ENCODE results near the gene SPTBN1.

SPTBN1 gene

DNA sequence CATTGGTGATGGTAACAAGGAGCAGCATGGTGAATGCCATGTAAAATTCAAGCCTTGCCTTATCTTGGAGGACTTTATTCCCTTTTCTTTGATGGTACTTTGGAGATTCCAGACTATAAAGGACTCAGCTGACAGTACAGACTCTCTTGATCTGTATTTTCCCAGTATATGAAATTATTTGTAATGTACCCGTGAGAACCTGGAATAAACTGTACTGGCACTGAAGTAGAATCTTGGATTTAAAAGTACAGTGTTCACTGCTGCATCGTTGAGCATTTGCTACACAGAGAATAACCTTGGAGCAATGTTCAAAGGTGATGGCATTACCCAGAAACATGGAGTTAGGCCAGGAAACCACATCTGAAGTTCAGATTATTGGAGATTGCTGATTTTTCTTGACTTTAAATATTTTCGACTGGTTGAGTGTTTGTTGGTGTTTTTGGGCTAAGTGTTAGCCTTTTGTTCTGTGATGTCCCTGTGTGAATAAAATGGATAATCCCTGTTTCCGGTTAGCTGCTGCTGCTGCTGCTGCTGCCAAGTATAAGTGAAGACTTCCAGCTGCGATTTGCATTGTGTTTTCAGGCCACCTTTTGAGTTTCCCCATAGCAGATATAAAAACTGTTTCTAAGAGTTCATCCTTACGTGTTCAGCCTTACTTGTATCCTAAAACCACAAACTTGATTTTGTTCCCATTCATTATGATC is 122.0 kb downstream of the SPTBN1 start:
- DNase-seq = no peak

GRCh38 chr2:54578648-54579045 is 122.5 kb downstream of the SPTBN1 start:
- DNase-seq = no peak

GRCh38 chr2:54579061-54579681 is 123.0 kb downstream of the SPTBN1 start:
- no peak for DNase-seq

GRCh38 chr2:54579682-54580620 is 123.8 kb downstream of the SPTBN1 start:
- DNase-seq = peak; percentile 59

DNA sequence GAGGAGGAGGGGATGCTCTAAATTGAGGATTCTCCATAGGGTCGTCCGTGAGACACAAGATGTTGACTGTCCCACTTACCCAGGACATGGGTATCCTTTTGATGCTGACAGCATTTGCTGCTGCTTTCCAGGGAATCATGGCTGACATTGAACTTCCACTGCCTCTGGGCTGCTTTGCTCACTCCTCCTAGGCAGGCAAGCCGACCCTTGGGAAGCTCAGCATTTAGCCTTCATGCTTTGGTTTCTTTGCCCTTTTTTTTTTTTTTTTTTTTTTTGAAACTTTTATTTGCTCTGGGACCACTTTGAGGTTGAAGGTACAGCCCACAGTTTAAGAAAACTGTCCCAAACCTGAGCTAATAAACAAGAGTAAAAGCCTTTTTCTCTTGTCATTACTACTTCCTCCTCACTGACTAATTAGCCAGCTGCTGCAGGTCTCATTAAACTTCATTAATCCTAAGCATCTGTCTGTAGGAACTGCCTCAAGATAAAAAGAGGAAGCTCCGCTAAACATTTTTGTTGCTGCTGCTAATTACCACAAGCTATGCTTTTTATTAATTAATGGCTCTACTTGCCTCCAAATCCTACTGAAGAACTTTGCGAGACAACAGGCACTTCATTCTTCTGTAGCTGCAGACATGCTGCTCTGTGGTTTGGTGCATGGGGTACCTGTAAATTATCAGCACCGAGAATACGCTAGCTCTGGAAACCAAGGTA is 125.4 kb downstream of the SPTBN1 start:
- DNase-seq = no peak

DNA sequence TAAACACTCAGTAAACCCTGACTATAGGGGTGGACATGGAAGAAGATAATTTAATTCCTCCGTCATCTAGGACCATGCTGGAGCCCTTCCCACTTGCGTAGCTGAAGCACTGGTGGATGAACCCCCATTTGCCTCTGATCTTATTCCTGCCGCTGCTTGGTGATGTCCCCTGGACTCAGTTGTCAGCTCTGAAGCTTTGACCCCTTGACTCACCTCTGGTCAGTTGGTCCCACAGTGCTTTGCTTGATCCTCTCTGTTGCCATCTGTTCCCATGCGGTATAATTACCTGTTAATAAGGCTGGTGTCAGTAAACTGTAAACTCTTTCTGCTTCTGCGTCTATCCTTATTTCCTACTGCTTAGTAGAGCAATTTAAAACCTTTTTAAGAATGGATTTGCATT is 126.9 kb downstream of the SPTBN1 start:
- DNase-seq = no peak

- no peak for DNase-seq
These were observed 128.5 kb downstream of the SPTBN1 start for GRCh38 chr2:54584598-54584997.

- DNase-seq = no peak
These were observed 129.1 kb downstream of the SPTBN1 start for GRCh38 chr2:54585136-54585733.

DNA sequence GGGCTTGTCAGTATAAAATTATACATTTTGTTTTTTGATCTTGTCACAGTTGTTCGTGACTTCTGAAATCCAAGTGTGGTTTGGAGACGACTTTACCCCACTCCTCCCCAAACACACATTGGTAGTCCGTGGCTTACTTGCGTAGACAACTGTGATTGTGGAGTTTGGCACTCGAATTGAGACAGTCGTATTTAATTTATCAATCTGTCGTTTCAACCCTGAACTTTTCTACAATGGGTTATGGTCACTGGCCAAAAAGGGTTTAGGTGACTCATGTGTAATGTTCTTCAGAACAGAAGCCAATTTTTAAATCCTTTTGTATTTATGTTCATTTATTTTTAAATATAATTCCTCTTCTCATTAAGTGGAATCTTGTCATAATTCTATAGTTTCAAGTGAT is 129.9 kb downstream of the SPTBN1 start:
- no peak for DNase-seq

DNA sequence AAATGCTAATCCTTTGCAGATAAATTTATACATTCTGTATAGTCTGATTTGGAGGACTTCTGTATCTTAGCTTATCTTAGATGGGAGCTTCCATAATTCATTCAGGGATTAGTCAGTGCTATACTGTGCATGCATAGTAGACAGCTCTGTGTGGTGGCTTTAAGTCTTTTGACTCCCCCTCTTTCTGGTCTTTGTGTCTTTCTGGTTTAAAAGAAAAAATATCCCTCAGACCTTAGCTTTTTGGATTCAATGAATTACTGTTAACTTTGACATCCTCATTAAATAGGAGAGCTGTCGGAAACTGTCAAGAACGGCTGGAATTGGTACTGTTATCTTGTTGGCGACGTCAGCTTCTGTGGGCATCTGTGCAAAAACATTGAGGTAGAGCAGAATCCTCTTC is 130.4 kb downstream of the SPTBN1 start:
- DNase-seq = no peak

DNA sequence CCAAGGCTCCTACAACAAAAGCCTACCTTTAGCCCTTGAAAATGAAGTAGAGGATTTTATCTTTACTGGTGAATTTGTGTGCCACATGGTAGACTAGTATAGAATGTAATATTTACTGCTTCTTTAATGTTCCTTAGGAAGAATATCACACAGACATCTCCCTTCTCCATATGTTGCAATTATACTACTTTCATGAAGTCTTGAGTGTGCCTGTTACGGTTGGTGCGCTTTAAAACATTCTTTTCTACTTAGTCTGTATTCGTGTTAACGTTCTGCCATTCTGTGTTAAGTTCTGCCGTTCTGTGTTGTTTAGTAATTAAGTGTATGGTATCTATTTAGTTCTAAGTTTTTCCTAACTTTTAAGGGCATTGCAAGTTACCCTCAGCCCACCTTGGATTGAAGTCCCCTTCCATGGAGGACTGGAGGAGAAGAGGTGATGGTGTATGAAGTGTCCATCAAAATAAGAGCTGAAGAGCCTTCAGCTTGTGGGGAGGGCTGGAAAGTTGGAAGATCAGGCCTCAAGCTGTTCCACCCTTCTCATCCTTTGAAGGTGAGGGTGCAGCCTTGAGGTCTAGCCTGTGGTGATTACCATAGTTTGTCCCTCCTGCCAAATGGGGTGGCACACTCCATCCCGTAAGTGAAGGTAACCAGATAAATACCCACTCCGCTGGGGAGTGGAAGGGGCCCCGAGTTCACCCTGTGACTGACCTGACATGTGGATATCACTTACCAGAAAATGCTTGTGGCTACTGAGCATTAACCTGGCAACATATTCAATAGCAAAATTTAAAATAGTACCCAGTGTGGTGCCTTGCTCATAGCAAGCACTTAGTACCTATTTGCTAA is 131.3 kb downstream of the SPTBN1 start:
- no peak for DNase-seq

- no peak for DNase-seq
These were observed 132.2 kb downstream of the SPTBN1 start for GRCh38 chr2:54588244-54588899.

DNA sequence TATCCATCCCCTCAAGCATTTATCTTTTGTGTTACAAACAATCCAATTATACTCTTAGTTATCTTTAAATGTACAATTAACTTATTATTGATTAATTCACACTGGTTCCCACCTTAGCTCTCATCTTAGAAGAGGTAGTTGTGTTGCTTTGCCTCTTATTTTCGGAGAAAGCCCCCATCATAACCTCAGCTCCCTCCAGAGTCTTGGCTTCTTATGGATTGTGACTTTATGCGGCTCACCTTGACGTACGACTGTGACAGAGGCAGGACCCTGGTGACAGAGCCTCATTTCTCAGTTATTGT is 132.9 kb downstream of the SPTBN1 start:
- no peak for DNase-seq

DNA sequence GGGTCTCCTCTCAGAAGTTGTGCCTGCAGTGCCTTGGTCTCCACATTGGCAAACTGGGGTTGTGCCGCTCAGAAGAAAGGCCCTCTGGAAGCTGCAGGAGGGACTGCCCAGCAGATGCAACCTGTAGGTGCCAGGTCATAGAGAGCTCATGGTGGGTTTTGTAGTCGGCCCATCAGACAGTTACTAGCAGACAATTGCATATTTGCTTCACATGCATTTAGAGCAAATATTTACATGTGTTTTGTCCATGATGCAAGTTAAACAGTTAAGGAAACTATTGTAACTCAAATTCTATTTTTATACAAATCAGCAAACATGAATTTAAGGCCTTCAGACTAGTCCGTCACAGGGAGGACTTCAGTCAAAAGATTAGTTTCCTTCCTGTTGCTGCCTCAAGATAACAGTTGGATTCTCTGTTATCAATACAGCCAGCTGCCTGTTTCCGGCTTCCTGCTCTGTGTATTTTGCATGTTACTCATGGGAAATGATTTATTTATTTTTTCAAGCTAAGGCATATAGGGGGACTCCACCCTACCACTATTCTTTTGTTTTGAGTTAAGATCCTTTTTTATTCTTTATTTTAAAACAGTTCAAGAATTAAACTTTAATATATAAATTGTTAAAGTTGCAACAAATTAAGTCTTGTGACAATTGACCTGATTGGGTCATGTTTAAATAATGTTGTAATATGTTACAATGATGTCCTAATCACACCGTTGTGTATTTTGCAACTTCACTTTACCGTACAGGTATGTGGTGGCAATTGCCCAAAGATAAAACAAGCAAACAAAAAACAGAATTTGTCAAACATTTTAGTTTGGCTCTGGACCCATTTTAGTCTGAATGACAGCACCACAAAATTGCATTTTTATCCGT is 133.5 kb downstream of the SPTBN1 start:
- DNase-seq = no peak

DNA sequence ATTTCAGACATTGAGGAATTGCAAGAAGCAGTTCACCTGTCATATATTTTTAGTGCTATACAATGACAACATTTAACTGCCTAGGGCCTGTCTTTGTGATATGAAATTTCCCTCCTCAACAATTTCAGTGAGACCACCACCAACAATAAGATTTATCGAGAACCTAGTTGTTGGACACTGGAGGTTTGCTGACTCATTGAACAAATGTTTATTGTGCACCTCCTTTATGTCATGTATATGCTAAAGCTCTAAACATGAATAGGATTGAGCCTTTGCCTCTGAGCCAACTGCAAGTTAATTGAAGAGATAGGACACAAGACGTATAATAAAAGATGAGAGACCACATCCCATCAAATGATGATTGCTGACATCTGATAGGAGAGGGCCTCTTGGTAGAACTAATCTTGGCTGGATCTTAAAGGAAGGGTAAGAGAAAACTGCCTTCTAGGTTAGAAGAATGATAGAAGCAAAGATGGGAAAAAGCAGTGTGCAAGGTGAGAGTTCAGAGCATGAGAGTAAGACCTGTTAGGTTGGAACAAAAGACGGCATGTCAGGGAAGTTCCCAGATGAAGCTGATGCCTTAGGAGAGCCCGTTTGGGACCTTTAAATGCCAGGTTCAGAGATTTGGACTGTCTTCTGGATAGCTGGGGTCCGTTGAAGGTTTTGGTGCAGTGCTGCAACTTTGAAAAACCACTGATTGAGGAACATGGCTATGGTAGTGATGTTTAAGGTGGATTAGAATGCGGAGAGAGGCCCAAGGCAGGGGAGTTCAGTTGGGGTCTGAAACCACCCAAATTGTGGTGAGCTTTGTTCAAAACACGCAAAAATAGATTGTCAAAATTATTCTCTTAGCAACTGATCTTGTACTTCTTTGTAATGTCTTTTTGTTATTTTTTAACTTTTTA is 134.3 kb downstream of the SPTBN1 start:
- DNase-seq = no peak

DNA sequence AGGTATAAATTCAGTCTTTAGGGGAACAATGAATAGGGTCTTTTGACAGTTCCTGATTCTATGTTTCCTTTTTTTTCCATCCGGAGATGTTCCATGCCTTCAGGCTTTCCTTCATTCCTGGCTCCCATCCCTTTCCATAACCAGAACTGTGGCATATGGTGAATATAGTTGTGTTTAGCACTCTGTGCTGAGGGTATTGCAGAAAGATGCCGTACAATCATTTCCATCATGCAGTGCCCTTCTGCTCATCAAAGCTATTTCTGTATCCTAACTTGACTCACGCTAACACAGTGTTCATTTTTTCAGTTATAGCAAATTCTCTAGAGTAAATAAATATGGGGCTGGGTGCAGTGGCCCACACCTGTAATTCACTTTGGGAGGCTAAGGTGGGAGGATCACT is 135.4 kb downstream of the SPTBN1 start:
- no peak for DNase-seq

GRCh38 chr2:54593249-54593648 is 137.1 kb downstream of the SPTBN1 start:
- DNase-seq = no peak

- no peak for DNase-seq
These were observed 137.9 kb downstream of the SPTBN1 start for GRCh38 chr2:54594048-54594447.

DNA sequence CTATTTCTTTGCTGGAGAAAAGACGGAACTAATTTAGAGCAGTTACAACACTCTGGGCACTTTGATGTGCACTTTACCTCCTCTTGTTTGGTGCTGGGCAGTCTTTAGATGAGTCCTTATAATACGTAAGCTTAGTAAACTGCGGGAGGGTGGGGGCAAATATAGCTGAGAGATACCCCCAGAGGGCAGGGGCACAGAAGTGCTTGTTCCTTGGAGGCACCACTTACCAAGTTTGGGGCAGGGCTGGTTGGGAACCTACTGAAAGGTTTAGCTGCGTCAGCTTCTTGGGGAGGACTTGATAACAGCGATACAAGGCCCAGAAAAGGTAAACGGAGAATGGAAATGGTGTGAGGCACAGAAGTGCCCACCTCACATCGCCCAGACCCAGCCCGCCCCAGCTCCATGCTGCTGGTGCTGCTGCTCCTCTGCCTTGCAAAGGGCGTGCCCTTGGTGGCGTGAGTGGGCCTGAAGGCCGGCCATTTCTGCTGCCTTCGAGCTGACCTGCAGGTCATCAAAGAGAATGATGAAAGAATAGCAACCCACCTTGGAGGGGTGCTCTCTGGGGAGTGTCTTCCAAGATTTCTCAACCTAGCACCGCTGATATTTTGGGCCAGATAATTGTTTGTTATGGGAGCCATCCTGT is 139.2 kb downstream of the SPTBN1 start:
- DNase-seq = no peak

Data from stimulated activated CD4-positive, alpha-beta T cell treated with anti-CD3 and anti-CD28 coated beads, Interleukin-4, amount 100 ng/mL, for 24 hours (primary cell).